GM12875 (cell line): ENCODE data around the gene ADAMTS7.
"Not testable (repeated sequence)": the region's sequence is repeated elsewhere in the genome, so short reads cannot be mapped to it uniquely, and the experiment has no call there.

Experiments
- H3K4me3 ChIP-seq: one replicate; pipeline ENCODE4 v1.5.1; 2011; ENCODE audit warnings: low read depth, low read length, control low read depth
- CTCF ChIP-seq: IDR thresholded peaks from 2 replicates; pipeline ENCODE4 v1.5.1; 2011; ENCODE audit warnings: low read depth, mild to moderate bottlenecking, control low read depth, inconsistent platforms, low read length, moderate library complexity, borderline replicate concordance; ENCODE audit not compliant: insufficient read depth

Gene ADAMTS7

GRCh38 chr15:78775472-78775871 lies 35.8 kb downstream of the ADAMTS7 start:
- no peak for TF ChIP-seq CTCF
- H3K4me3 ChIP-seq: no peak overlapping the region

- not testable (repeated sequence) for H3K4me3 ChIP-seq
Observed at GRCh38 chr15:78774451-78774990, 36.7 kb downstream of the ADAMTS7 start.

GRCh38 chr15:78773765-78774450 lies 37.4 kb downstream of the ADAMTS7 start:
- not testable (repeated sequence) for H3K4me3 ChIP-seq

- no peak for TF ChIP-seq CTCF
Observed at GRCh38 chr15:78772738-78773137, 38.5 kb downstream of the ADAMTS7 start.

GRCh38 chr15:78771436-78772000 lies 39.7 kb downstream of the ADAMTS7 start:
- H3K4me3 ChIP-seq: not testable (repeated sequence)

More at GRCh38 chr15:78772738-78773137, 38.5 kb downstream of the ADAMTS7 start:
- no peak overlapping the region for H3K4me3 ChIP-seq

- H3K4me3 ChIP-seq: not testable (repeated sequence)
Observed at GRCh38 chr15:78771020-78771419, 40.2 kb downstream of the ADAMTS7 start.

- H3K4me3 ChIP-seq: not testable (repeated sequence)
Observed at GRCh38 chr15:78769473-78770225, 41.6 kb downstream of the ADAMTS7 start.

GRCh38 chr15:78768531-78769408 lies 42.5 kb downstream of the ADAMTS7 start:
- no peak overlapping the region for H3K4me3 ChIP-seq
- no peak for TF ChIP-seq CTCF

GRCh38 chr15:78768096-78768495 lies 43.2 kb downstream of the ADAMTS7 start:
- TF ChIP-seq CTCF: no peak
- no peak overlapping the region for H3K4me3 ChIP-seq
